ENCODE results near the gene ACADSB.

Gene ACADSB

GRCh38 chr10:123087786-123088185 lies 79.0 kb downstream of the ACADSB start:
- H3K27me3 ChIP-seq (ENCODE audit: insufficient read depth, low read length), result no peaks in the 10 kb centered on the region
- no peak overlapping the region for H3K4me3 ChIP-seq (ENCODE audit: low read depth, low read length, poor library complexity, severe bottlenecking)
- H4K20me1 ChIP-seq (ENCODE audit: insufficient read depth, low read length), result no peaks in the 10 kb centered on the region
- no peaks in the 10 kb centered on the region for H3K36me3 ChIP-seq (ENCODE audit: insufficient read depth, low read length)
- H3K9ac ChIP-seq (ENCODE audit: low read length), result no peak overlapping the region
- no peaks in the 10 kb centered on the region for H3K9me2 ChIP-seq (ENCODE audit: low read depth, low read length)
- TF ChIP-seq CTCF (IDR thresholded peaks at IDR 0.05; ENCODE audit: low read length), result no peak
- TF ChIP-seq EZH2 (IDR thresholded peaks at IDR 0.05; ENCODE audit: borderline replicate concordance, low read length), result no peak
- no peaks in the 10 kb centered on the region for H3K79me2 ChIP-seq (ENCODE audit: insufficient read depth, low read length)
- H2AFZ ChIP-seq (ENCODE audit: low read length), result no peak overlapping the region
- H3K4me2 ChIP-seq (ENCODE audit: low read length), result no peak overlapping the region
- H3K9me3 ChIP-seq (ENCODE audit: low read length), result no peaks in the 10 kb centered on the region
- no peaks in the 10 kb centered on the region for H3K4me1 ChIP-seq (ENCODE audit: insufficient read depth, low read length, severe bottlenecking)
- H3K27ac ChIP-seq (ENCODE audit: low read depth, low read length, poor library complexity, severe bottlenecking), result no peak overlapping the region
- H3F3A ChIP-seq (ENCODE audit: insufficient read depth, low read length), result no peaks in the 10 kb centered on the region

GRCh38 chr10:123092635-123093414 lies 84.0 kb downstream of the ACADSB start:
- no peaks in the 10 kb centered on the region for H3F3A ChIP-seq (ENCODE audit: insufficient read depth, low read length)
- no peak overlapping the region for H3K9ac ChIP-seq (ENCODE audit: low read length)
- H3K36me3 ChIP-seq (ENCODE audit: insufficient read depth, low read length), result no peaks in the 10 kb centered on the region
- no peaks in the 10 kb centered on the region for H3K4me1 ChIP-seq (ENCODE audit: insufficient read depth, low read length, severe bottlenecking)
- no peaks in the 10 kb centered on the region for H3K79me2 ChIP-seq (ENCODE audit: insufficient read depth, low read length)
- no peak overlapping the region for H3K4me2 ChIP-seq (ENCODE audit: low read length)
- no peak overlapping the region for H3K27ac ChIP-seq (ENCODE audit: low read depth, low read length, poor library complexity, severe bottlenecking)
- no peak for TF ChIP-seq CTCF (IDR thresholded peaks at IDR 0.05; ENCODE audit: low read length)
- no peak for TF ChIP-seq EZH2 (IDR thresholded peaks at IDR 0.05; ENCODE audit: borderline replicate concordance, low read length)
- H3K9me3 ChIP-seq (ENCODE audit: low read length), result no peaks in the 10 kb centered on the region
- no peak overlapping the region for H3K4me3 ChIP-seq (ENCODE audit: low read depth, low read length, poor library complexity, severe bottlenecking)
- no peaks in the 10 kb centered on the region for H4K20me1 ChIP-seq (ENCODE audit: insufficient read depth, low read length)
- H3K9me2 ChIP-seq (ENCODE audit: low read depth, low read length), result no peaks in the 10 kb centered on the region
- H2AFZ ChIP-seq (ENCODE audit: low read length), result no peak overlapping the region
- no peaks in the 10 kb centered on the region for H3K27me3 ChIP-seq (ENCODE audit: insufficient read depth, low read length)

DNA sequence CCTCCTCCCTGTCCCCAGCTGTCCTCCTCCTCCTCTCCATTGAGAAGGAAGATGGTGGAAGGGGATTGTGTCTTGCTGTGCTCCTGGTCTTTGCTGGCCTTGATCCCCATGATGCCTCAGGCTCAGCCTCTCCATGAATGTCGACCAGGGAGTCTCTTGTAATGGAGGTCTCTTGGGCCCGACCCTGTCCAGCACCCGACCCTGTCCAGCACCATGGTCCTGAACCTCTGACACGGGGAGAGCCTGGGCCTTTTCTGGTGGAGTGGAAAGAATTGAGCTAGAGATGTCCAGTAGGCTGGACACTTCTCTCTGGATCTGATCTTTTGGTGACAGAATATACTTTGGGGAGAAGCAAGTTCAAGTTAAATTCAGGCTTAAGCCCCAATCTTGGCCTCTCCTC lies 84.7 kb downstream of the ACADSB start:
- Histone ChIP-seq H3K27ac (ENCODE audit: low read depth, low read length, poor library complexity, severe bottlenecking) (no peak overlapping the region), H2AFZ (ENCODE audit: low read length) (no peak overlapping the region), H3K4me1 (ENCODE audit: insufficient read depth, low read length, severe bottlenecking) (no peaks in the 10 kb centered on the region), H3K9me2 (ENCODE audit: low read depth, low read length) (no peaks in the 10 kb centered on the region), H3K4me2 (ENCODE audit: low read length) (no peak overlapping the region), H3K9me3 (ENCODE audit: low read length) (no peaks in the 10 kb centered on the region), H3K27me3 (ENCODE audit: insufficient read depth, low read length) (no peaks in the 10 kb centered on the region), H4K20me1 (ENCODE audit: insufficient read depth, low read length) (no peaks in the 10 kb centered on the region), H3K9ac (ENCODE audit: low read length) (no peak overlapping the region), H3K4me3 (ENCODE audit: low read depth, low read length, poor library complexity, severe bottlenecking) (no peak overlapping the region), H3F3A (ENCODE audit: insufficient read depth, low read length) (no peaks in the 10 kb centered on the region), H3K36me3 (ENCODE audit: insufficient read depth, low read length) (no peaks in the 10 kb centered on the region), H3K79me2 (ENCODE audit: insufficient read depth, low read length) (no peaks in the 10 kb centered on the region)
- TF ChIP-seq CTCF (IDR thresholded peaks at IDR 0.05; ENCODE audit: low read length) (no peak), EZH2 (IDR thresholded peaks at IDR 0.05; ENCODE audit: borderline replicate concordance, low read length) (no peak)
